Glutamatergic neuron (in vitro differentiated cells): ENCODE data around the gene GPR180. TPM values are rescaled to one million over a fixed set of nuclear protein-coding genes. Genes with fewer than 3 reads are reported as not detected.
A peak's percentile ranks its signal among the peaks of the same experiment; 100 is the strongest.

ENCODE experiments used
- DNase-seq: peaks from one replicate; pipeline ENCODE4 v3.0.0; 2022
- H3K27ac Mint-ChIP-seq: one replicate; pipeline ENCODE4 v1.8.0; 2020; ENCODE audit warnings: mild to moderate bottlenecking, mixed read lengths, inconsistent platforms; ENCODE audit not compliant: unreplicated experiment
- H3K27me3 Mint-ChIP-seq: one replicate; pipeline ENCODE4 v1.8.0; 2020; ENCODE audit warnings: mild to moderate bottlenecking, moderate library complexity, mixed read lengths, inconsistent platforms; ENCODE audit not compliant: unreplicated experiment
- H3K36me3 Mint-ChIP-seq: one replicate; pipeline ENCODE4 v1.8.0; 2020; ENCODE audit warnings: mild to moderate bottlenecking, mixed read lengths, inconsistent platforms; ENCODE audit not compliant: unreplicated experiment
- H3K4me1 Mint-ChIP-seq: one replicate; pipeline ENCODE4 v1.8.0; 2020; ENCODE audit warnings: mild to moderate bottlenecking, low read depth, mixed read lengths, inconsistent platforms; ENCODE audit not compliant: unreplicated experiment
- H3K4me3 Mint-ChIP-seq: one replicate; pipeline ENCODE4 v1.8.0; 2020; ENCODE audit warnings: mild to moderate bottlenecking, mixed read lengths, inconsistent platforms; ENCODE audit not compliant: unreplicated experiment
- H3K9me3 Mint-ChIP-seq: one replicate; pipeline ENCODE4 v1.8.0; 2020; ENCODE audit warnings: mild to moderate bottlenecking, moderate library complexity, mixed read lengths, inconsistent platforms; ENCODE audit not compliant: unreplicated experiment
- total RNA-seq: library from RNA; stranded (reverse); fragmentation: NEBNext Ultra II Directional; extraction: Animal tissue kit (Norgen Biotek cat#: 25700); gene quantifications from one replicate; pipeline ENCODE4 v1.2.1, GENCODE V29; 2021; ENCODE audit not compliant: unreplicated experiment
- TF ChIP-seq, protein P1 (sequence below): fragments of 200-600 bp; sonication (generic); IDR thresholded peaks from one replicate; pipeline ENCODE4 v1.5.0; 2021; ENCODE audit not compliant: partially characterized antibody, unreplicated experiment

The GPR180 gene
- total RNA-seq, 1 donor from 2014 or later, result 3.0 TPM

DNA sequence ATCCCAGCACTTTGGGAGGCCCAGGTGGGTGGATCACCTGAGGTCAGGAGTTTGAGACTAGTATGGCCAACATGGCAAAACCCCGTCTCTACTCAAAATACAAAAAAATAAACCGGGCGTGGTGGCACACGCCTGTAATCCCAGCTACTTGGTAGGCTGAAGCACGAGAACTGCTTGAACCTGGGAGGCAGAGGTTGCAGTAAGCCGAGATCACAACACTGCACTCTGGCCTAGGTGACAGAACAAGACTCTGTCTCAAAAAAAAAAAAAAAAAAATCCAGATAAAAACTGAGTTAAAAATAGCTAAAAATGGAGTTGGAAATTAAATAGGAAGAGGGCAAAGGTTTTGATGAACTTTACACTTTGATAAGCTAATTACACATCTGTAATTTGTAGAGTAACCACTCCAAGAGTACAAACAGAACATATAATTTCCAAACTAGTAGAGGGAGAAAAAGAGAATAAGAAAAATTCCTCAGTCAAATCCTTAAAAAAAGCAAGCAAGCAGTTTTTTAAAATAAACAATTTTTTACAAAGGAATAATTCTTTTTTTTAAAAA, 16.0 kb upstream of the GPR180 start:
- no peaks in the 10 kb centered on the region for H3K4me1 Mint-ChIP-seq
- H3K9me3 Mint-ChIP-seq, result no peaks in the 10 kb centered on the region
- TF ChIP-seq, protein P1, sequence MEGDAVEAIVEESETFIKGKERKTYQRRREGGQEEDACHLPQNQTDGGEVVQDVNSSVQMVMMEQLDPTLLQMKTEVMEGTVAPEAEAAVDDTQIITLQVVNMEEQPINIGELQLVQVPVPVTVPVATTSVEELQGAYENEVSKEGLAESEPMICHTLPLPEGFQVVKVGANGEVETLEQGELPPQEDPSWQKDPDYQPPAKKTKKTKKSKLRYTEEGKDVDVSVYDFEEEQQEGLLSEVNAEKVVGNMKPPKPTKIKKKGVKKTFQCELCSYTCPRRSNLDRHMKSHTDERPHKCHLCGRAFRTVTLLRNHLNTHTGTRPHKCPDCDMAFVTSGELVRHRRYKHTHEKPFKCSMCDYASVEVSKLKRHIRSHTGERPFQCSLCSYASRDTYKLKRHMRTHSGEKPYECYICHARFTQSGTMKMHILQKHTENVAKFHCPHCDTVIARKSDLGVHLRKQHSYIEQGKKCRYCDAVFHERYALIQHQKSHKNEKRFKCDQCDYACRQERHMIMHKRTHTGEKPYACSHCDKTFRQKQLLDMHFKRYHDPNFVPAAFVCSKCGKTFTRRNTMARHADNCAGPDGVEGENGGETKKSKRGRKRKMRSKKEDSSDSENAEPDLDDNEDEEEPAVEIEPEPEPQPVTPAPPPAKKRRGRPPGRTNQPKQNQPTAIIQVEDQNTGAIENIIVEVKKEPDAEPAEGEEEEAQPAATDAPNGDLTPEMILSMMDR, result no peak
- H3K27me3 Mint-ChIP-seq, result no peaks in the 10 kb centered on the region
- H3K4me3 Mint-ChIP-seq, result no peak overlapping the region
- H3K27ac Mint-ChIP-seq, result no peak overlapping the region
- peaks cover 12% of the 10 kb centered on the region for H3K36me3 Mint-ChIP-seq
- no peak for DNase-seq

GRCh38 chr13:94586371-94586770, 15.3 kb upstream of the GPR180 start:
- peaks cover 12% of the 10 kb centered on the region for H3K36me3 Mint-ChIP-seq
- TF ChIP-seq, protein P1, result no peak
- no peak for DNase-seq
- H3K27ac Mint-ChIP-seq, result no peak overlapping the region
- H3K4me3 Mint-ChIP-seq, result no peak overlapping the region
- H3K27me3 Mint-ChIP-seq, result no peaks in the 10 kb centered on the region
- H3K4me1 Mint-ChIP-seq, result no peaks in the 10 kb centered on the region
- no peaks in the 10 kb centered on the region for H3K9me3 Mint-ChIP-seq

DNA sequence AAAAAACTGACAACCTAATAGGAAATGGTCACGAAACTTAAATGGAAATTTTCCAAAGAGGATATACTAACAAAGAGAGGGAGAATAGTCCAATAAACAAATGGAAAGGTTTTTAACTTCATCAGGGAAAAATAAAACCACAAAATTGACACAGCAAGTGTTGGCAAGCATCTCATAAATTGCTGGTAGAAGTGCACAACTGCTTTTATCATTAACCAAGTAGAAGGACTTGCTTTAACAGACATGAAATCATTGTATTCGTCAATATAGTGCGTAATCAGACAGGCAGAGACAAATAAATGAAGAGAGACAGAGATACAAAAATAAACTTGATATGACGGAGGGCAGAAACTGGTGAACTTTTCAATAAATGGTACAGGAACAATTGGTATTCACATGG, 13.1 kb upstream of the GPR180 start:
- Mint-ChIP-seq H3K36me3 (no peaks in the 10 kb centered on the region), H3K27me3 (no peaks in the 10 kb centered on the region), H3K27ac (no peak overlapping the region), H3K4me3 (no peak overlapping the region), H3K9me3 (no peaks in the 10 kb centered on the region), H3K4me1 (no peaks in the 10 kb centered on the region)
- TF ChIP-seq, protein P1, result no peak
- no peak for DNase-seq

DNA sequence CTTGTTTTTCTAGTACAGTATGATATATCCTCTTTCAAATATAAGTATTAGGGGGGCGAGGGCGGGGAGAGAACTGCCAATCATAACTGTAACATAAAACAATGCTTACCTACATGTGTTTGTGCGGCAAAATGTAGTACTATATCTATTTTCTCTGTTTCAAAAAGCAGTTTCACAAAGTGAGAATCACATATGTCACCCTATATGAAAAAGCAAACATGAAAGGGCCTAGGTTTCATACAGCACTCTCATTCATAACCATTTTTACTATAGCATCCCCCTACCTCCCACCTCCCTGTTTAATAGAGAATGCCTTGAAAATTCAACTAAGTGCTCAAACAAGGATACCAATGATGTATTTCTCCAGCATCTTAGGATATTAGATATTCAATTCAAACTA, 10.9 kb upstream of the GPR180 start:
- Mint-ChIP-seq H3K36me3 (no peaks in the 10 kb centered on the region), H3K27me3 (no peaks in the 10 kb centered on the region), H3K4me3 (no peak overlapping the region), H3K4me1 (peaks cover 10% of the 10 kb centered on the region), H3K9me3 (no peaks in the 10 kb centered on the region), H3K27ac (no peak overlapping the region)
- DNase-seq, result no peak
- TF ChIP-seq, protein P1, result no peak

DNA sequence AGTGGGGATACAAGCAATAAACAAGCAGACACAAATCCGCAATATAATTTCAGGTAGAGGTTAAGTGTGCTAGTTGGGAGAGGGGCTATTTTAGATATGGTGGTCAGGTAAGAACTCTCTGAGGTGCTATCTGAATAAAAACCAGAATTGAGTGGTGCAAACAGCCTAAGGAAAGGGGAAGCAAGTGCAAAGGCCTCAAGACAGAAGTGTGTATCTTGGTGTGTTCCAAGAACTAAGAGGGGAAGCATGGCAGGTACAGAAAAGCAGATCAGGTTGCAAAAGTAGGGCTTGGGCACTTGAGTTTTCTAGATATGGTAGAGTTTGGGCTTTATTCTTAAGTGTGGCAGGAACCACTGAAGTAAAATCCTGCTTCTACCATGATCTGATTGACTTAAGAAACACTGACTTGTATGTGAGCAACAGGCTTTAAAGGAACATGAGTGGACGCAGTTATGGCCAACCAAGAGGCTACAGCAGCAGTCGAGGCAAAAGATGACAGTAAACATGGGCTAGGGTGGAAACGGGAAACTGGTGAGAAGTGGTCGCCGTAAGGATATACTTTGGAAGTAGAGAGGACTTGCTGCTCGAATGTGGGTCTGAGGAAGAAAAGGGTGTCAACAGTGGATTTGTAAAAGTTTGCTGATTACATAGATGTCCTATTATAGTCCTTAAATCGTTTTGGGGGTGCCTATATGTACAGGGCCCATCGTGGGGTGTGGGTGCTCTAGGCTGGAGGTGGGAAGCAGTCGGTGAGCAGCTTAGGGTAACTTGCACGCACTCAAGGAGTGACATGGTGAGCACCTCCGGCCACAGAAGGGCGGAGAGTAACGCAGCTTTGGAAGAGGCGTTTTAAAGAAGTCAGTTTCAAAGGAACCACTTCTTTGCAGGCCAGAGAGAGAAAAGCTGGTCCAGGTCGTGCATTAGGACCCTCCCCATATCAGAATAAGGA, 6.4 kb upstream of the GPR180 start:
- Mint-ChIP-seq H3K36me3 (no peaks in the 10 kb centered on the region), H3K4me1 (peaks cover 12% of the 10 kb centered on the region), H3K9me3 (peaks cover 2% of the 10 kb centered on the region), H3K27me3 (no peaks in the 10 kb centered on the region), H3K27ac (peak overlapping the region; percentile 83), H3K4me3 (peak overlapping the region; percentile 95)
- DNase-seq, result no peak
- TF ChIP-seq, protein P1, result no peak
